HG02759 (cell line): ENCODE results near the gene ZFHX2.

Experiments used
- ATAC-seq: cut with Tn5 transposase; IDR thresholded peaks from one replicate; pipeline ENCODE4 v1.9.1; 2021; ENCODE audit warnings: mild to moderate bottlenecking, moderate library complexity; ENCODE audit not compliant: unreplicated experiment

Gene ZFHX2

DNA sequence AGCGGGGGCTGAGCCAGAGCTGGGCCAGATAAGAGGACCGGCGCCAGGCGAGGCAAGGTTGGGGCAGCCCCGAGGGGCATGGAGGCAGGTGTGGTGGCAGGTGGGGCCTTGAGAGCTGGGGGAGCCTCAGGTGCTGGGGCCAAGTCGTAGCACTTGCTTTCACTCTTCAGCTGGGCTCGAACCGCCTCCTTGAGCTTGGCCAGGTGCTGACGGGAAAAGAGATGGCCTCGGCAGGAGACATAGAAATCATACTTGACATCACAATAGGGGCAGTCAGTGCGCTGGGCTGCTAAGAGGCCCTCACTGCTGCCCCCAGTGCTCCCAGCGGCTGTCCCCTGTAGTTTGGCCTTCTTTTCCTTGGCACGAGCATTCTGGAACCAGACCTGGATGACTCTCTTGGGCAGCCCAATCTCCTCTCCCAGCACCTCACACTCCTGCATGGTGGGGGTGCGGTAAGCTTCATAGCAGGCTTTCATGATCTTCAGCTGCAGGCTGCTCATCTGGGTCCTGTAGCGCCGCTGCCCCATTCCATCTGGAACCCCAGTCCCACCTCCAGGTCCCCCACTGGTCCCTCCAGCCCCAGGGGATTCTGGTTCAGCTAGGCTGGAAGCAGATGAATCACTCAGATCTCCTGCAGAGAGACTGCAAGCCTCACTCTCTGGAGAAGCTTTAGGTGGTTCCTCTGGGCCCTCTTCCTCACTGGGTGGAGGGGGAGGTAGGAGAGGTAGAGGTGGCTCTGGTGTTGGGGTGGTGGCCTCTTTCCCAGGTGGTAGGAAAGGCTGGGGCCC is 28.1 kb downstream of the ZFHX2 start:
- no peak for ATAC-seq

- ATAC-seq = no peak
Measured at GRCh38 chr14:23522643-23523198, 28.8 kb downstream of the ZFHX2 start.

- ATAC-seq = no peak
Measured at GRCh38 chr14:23521785-23522640, 29.6 kb downstream of the ZFHX2 start.

DNA sequence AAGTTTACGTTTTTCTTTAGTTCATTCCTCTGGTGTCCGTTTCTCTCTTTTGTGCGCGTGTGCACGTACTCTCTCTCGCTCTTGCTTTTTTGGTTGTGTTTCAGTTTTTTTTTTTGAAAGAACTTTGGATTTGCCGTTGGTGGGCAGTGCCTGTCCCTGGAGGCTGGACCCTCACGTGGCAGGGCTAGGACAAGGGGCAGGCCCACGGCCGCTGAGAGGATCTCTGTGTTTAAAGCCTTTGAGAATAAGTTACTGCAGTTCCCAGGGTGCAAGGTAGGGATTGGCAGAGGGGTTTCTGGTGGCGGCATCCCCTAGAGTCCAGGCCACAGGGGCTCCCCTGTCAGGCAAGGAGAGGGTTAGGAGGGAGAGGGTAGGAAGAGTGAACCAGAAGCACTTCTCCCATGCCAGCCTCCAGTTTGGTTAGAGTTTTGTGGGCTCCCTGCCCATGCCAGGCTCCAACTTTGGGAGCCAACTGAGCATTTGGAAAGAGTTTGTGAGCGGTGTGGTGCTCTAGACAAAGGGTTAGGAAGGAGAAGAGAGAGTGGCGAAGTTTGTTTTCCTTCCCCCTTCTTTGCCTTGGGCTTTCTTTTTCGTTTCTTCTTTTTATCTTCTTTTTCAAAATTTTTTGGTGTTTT is 30.5 kb downstream of the ZFHX2 start:
- ATAC-seq = no peak

DNA sequence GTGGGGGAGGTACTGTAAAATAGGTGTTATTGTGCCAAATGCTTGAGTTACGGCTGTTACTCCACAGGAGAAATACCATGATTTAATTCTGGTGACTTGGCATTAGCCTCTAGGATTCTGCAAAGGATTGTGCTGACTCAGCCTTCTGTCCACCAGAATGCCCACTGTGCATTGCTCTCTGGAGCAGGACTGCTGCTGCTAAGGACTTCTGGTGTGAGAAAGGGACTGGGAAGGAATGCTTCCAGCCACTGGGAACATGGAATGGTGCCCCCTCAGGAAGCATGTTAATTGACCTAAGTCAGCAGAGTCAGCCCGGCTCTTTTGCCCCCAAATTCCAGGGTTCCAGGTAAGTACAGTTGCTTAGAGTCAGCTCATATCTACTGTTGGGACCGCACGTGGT is 32.9 kb downstream of the ZFHX2 start:
- no peak for ATAC-seq

DNA sequence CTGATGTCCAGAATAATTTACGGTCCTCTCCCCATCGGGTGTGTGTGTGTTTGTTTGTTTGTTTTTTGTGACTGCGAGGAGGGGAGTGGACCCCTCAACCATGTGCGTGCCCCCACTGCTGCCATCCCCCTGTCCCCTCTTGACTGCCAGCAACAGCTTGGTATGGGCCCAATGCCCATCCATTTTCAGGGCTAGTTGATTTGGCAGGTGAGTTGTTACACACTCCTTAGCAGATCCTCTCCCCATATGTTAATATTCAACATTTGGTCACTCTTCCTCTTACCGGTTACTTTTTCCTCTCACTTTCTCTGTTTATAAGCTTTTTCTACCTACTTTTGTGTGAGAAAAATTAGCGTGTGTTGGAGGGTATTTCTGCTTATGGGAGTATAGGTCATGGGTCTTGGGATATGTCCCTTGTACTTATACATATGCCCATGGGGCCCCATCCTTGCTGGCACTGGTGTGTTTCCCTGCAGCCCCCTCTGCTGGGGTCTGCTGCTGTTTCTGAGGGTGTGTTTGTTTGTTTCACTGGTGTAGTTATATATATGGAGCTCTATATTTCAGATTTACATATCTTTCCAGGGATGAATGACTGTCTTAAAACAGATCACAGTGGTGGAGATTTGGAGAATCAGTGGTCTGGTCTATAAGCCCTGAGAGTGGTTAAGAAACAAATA is 33.8 kb downstream of the ZFHX2 start:
- ATAC-seq = no peak

- ATAC-seq = no peak
Measured at GRCh38 chr14:23514644-23514957, 37.0 kb downstream of the ZFHX2 start.

GRCh38 chr14:23513818-23514643 is 37.5 kb downstream of the ZFHX2 start:
- no peak for ATAC-seq

DNA sequence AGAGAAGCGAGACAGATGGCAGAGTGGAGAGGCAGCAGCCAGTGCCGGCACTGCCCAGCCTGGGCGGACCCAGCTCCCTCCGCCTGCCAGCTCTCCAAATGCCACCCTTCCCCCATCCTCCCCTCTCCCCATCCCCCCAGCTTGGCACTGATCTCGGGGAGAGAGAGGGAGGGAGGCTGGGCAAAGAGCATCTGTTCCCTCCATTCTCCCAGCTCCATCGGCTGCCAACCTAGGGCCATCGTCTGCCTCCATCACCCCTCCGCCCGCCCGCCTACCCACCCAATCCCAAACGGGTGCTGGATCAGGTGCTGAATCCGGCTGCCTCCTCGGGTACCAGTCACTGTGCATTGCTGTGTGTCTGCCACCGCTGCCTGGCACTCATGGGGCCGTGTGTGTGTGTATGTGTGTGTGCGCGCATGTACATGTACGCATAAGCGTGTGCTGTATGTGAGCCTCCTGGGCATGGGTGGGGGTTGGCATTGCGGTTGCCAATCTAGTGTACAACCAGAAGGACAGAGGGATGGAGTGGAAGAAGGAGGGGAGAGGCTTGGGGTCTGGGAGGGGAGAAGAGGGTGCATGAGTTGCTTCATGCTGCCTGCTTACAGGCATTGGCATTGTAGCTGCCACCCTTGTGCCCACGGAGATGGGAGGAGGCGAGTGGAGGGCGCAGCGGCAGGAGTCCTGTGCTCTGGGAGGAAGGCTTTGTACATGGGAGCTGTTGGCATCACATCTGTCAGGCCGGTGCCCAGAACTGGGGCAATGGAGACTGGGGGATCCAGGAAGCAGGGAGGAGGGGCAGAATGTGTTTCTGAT is 38.4 kb downstream of the ZFHX2 start:
- no peak for ATAC-seq

DNA sequence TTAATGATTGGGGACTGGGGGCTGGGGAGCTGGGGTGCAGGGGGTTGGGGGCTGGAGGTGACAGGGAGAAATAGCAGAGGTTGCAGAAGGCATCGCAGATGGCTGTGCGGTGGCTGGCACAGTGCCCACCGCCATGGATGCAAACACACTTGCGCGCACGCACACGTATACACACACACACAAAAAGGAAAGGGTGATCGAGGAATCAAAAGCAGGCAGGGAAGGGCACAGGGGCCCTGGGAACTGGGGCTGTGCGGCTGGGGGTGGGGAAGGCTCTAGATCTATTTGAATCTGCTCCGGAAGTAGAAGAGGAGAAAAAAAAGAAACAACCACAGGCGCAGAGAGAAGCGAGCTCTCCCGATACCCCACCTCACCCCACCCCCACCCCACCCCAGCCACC is 39.4 kb downstream of the ZFHX2 start:
- ATAC-seq = no peak

GRCh38 chr14:23494223-23494622 is 57.3 kb downstream of the ZFHX2 start:
- no peak for ATAC-seq

DNA sequence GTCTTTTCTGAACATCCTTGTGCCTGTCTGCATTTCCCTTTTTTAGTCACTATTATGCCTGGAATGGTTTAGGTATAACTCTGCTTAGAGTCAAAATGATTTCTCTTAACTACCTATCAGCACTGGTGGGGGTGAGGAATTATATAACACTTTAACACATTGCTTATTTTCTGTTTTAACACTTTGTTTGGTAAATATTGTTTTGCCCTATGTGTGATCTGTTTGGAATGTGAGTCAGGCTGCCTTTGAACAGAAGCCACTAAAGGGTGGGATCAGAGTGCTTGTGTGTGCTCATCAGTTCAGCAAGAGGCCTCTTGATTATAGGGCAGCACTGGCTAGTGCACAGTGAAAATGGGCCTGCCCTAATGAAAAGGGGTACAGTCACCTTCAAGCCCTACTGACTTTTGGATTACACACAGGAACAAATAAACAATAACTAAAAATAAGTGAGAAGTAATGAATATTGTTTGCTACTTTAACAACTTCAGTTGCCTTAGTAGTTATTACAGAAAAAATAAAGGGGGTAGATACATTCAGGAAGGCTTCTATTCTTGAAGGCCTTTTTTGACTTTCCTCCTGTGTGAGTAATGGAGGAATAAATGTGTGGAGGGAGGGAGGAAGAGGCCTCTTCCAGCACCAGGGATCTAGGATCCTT is 58.8 kb downstream of the ZFHX2 start:
- ATAC-seq = no peak

GRCh38 chr14:23487216-23487615 is 64.3 kb downstream of the ZFHX2 start:
- ATAC-seq = no peak

DNA sequence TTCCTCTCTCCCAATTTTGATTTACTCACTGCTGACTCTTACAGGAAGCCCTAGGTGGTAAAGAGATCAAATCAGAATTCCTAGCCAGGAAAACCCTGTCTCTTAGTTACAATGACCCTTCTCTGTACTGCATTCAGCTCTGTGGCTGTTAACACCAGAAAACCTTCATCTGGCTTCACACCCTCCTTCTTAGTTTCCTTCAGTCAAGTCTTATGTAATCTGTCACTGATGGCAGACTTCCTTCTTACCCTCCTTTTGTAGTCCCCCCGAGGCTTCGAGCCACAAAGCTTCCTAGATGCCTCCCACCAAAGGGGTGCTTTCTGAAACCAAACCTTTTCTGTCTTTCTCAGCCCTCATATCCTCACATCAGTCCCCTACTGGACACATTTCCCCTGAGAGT is 65.5 kb downstream of the ZFHX2 start:
- no peak for ATAC-seq

DNA sequence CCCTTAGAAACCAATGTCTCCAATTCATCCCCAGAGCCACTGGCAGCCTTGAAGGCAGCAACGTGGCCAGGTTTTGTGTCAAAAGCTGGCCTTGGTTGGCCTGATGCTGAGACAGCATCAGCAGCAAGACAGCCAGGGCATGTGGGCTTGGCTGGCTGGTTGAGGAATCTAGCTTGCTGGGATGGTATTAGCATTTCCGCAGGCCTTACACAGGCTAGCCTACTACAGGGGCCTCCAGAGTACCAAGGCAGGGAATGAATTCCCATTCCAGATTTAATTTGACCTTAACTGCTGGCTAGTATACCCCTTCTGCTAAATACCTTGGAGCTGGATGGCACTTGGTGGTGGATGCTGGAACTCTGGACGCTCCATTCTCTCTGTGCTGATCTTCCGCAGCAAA is 66.2 kb downstream of the ZFHX2 start:
- ATAC-seq = no peak

DNA sequence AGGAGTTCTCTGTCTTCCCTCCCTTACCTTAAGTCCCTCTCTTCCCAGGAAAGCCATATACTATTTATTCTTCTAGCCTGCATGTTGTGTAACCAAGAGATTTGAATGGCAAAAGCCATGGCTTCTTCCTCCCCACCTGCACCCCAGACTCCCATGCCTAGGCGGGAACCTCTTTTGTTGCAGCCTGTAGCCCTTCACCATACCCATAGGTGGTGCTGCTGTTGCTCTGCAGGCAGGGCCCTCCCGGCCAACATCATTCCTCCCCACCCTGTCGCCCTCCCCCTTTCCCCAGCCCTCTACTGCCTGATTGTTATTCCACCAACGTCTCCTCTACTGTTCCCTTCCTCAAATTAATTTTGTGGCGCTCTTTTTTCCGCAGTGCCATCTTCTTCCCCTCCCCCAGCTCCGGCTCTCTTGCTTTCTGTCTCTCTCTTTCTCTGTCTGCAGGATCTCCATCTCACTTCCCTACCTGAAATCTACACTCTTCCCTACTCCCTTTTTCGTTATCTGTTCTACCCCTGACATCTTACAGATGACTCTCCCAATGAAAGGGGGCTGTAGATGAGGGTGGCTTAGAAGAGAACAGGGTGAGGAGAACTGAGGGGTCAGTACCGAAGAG is 68.2 kb downstream of the ZFHX2 start:
- no peak for ATAC-seq

DNA sequence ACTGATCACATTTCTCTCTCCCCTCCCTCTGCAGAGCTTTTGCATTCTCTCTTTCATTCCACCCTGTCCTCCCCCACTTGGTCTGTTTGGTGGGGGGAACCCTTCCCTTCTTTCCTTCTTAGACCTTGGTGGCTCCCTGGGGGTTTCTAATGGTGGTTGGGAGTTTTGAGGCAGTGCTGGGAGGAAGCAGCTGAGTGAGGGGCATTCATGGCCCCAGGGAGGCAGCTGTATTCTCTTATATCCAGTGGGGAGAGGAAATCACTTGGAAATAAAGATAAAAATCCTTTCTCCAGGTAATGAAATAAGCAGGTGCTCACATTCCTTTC is 68.8 kb downstream of the ZFHX2 start:
- no peak for ATAC-seq

DNA sequence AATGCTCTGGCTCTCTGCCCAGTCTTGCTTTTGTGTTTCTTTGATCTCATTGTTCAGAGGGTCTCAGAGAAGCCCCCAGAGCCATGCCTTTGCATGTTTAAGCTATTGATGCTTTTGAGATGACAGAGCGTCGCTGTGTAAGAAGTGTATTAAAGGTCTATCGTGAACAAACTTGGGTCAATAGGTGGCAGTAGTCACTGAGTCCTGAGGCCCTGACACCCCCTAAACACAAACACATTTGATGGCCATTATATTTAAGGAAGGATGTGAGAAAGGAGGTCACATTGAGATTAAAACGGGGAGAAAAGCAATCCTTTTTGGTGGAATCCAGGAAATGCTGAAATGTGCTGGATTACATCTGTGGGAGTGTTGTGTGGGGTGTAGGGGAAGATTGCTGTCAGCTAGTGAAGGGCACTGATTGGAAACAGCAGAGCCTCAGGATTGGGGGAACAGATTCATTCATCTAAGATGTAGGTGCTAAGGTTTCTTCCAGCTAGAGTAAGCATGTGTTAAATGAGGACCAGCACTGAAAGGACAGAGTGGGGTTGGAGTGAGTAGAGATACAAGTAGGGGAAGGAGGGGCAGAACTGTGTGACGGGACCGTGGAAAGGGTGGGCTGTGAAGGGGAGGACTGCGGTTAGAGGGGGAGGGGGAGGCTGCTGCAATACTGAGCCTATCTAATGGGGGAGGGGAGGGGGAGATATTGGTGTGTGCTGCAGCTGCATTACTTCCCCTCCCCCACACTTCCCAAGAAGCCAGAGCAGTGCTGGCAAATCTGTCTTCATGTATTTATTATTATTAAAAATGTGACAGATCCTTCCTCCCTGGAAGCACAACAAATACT is 69.4 kb downstream of the ZFHX2 start:
- ATAC-seq = no peak
